ENCODE results near the gene MASTL.
A peak's percentile ranks its signal among the peaks of the same experiment; 100 is the strongest.
"Not testable (repeated sequence)": the region's sequence is repeated elsewhere in the genome, so short reads cannot be mapped to it uniquely, and the experiment has no call there.

The MASTL gene

GRCh38 chr10:27155066-27155754 lies at the start of gene MASTL:
TSS of gene MASTL (plus strand) at chr10:27155352. CDS start at chr10:27155427, 75 bp downstream.
- H3K27ac Mint-ChIP-seq: peak within 1 kb of the TSS; percentile 100

GRCh38 chr10:27108165-27108564 lies 47.0 kb upstream of the MASTL start:
- peaks cover 17% of the 10 kb centered on the region for H3K4me1 Mint-ChIP-seq (ENCODE audit: low read depth)
- H3K27me3 Mint-ChIP-seq (ENCODE audit: low read depth): no peaks in the 10 kb centered on the region
- no peak overlapping the region for H3K4me3 Mint-ChIP-seq
- peaks cover 40% of the 10 kb centered on the region for H3K36me3 Mint-ChIP-seq (ENCODE audit: low read depth)
- no peaks in the 10 kb centered on the region for H3K9me3 Mint-ChIP-seq
- no peak overlapping the region for H3K27ac Mint-ChIP-seq

More at GRCh38 chr10:27155066-27155754, at the start of gene MASTL:
- H3K36me3 Mint-ChIP-seq (ENCODE audit: low read depth): peaks cover 37% of the 10 kb centered on the region
- peaks cover 37% of the 10 kb centered on the region for H3K4me1 Mint-ChIP-seq (ENCODE audit: low read depth)
- peak within 1 kb of the TSS; percentile 98 for H3K4me3 Mint-ChIP-seq
- H3K9me3 Mint-ChIP-seq: no peaks in the 10 kb centered on the region
- no peaks in the 10 kb centered on the region for H3K27me3 Mint-ChIP-seq (ENCODE audit: low read depth)

- H3K27ac Mint-ChIP-seq: no peak overlapping the region
- no peak overlapping the region for H3K4me3 Mint-ChIP-seq
- no peaks in the 10 kb centered on the region for H3K27me3 Mint-ChIP-seq (ENCODE audit: low read depth)
- peaks cover 9% of the 10 kb centered on the region for H3K4me1 Mint-ChIP-seq (ENCODE audit: low read depth)
- peaks cover 46% of the 10 kb centered on the region for H3K36me3 Mint-ChIP-seq (ENCODE audit: low read depth)
- no peaks in the 10 kb centered on the region for H3K9me3 Mint-ChIP-seq
Measured at GRCh38 chr10:27134371-27134770, 20.8 kb upstream of the MASTL start.

- Mint-ChIP-seq H3K4me1 (ENCODE audit: low read depth) (peaks cover 2% of the 10 kb centered on the region), H3K36me3 (ENCODE audit: low read depth) (peaks cover 33% of the 10 kb centered on the region), H3K27ac (no peak overlapping the region)
Measured at GRCh38 chr10:27138277-27138676, 16.9 kb upstream of the MASTL start.

GRCh38 chr10:27143686-27144085 lies 11.5 kb upstream of the MASTL start:
- Mint-ChIP-seq H3K4me1 (ENCODE audit: low read depth) (peaks cover 22% of the 10 kb centered on the region), H3K4me3 (no peak overlapping the region), H3K27me3 (ENCODE audit: low read depth) (no peaks in the 10 kb centered on the region), H3K36me3 (ENCODE audit: low read depth) (peaks cover 41% of the 10 kb centered on the region), H3K9me3 (no peaks in the 10 kb centered on the region), H3K27ac (no peak overlapping the region)

More at GRCh38 chr10:27138277-27138676, 16.9 kb upstream of the MASTL start:
- Mint-ChIP-seq H3K4me3 (no peak overlapping the region), H3K9me3 (no peaks in the 10 kb centered on the region), H3K27me3 (ENCODE audit: low read depth) (no peaks in the 10 kb centered on the region)

- H3K4me3 Mint-ChIP-seq: no peak overlapping the region
- no peak overlapping the region for H3K27ac Mint-ChIP-seq
- no peaks in the 10 kb centered on the region for H3K9me3 Mint-ChIP-seq
- H3K27me3 Mint-ChIP-seq (ENCODE audit: low read depth): no peaks in the 10 kb centered on the region
- peaks cover 41% of the 10 kb centered on the region for H3K36me3 Mint-ChIP-seq (ENCODE audit: low read depth)
- peaks cover 32% of the 10 kb centered on the region for H3K4me1 Mint-ChIP-seq (ENCODE audit: low read depth)
Measured at GRCh38 chr10:27145937-27146336, 9.2 kb upstream of the MASTL start.

GRCh38 chr10:27147701-27148100 lies 7.5 kb upstream of the MASTL start:
- H3K9me3 Mint-ChIP-seq: no peaks in the 10 kb centered on the region
- H3K27me3 Mint-ChIP-seq (ENCODE audit: low read depth): no peaks in the 10 kb centered on the region
- H3K4me1 Mint-ChIP-seq (ENCODE audit: low read depth): peaks cover 43% of the 10 kb centered on the region
- peak overlapping the region; percentile 17 for H3K27ac Mint-ChIP-seq
- H3K4me3 Mint-ChIP-seq: no peak overlapping the region
- H3K36me3 Mint-ChIP-seq (ENCODE audit: low read depth): peaks cover 39% of the 10 kb centered on the region

- H3K4me3 Mint-ChIP-seq: no peak overlapping the region
- peaks cover 41% of the 10 kb centered on the region for H3K36me3 Mint-ChIP-seq (ENCODE audit: low read depth)
- H3K4me1 Mint-ChIP-seq (ENCODE audit: low read depth): peaks cover 44% of the 10 kb centered on the region
- no peaks in the 10 kb centered on the region for H3K9me3 Mint-ChIP-seq
- no peaks in the 10 kb centered on the region for H3K27me3 Mint-ChIP-seq (ENCODE audit: low read depth)
- peak overlapping the region; percentile 22 for H3K27ac Mint-ChIP-seq
Measured at GRCh38 chr10:27150261-27150660, 4.9 kb upstream of the MASTL start.

- Mint-ChIP-seq H3K9me3 (no peaks in the 10 kb centered on the region), H3K27ac (peak overlapping the region; percentile 100), H3K36me3 (ENCODE audit: low read depth) (peaks cover 31% of the 10 kb centered on the region), H3K4me1 (ENCODE audit: low read depth) (peaks cover 40% of the 10 kb centered on the region), H3K4me3 (peak overlapping the region; percentile 98), H3K27me3 (ENCODE audit: low read depth) (no peaks in the 10 kb centered on the region)
Measured at GRCh38 chr10:27152687-27153086, 2.5 kb upstream of the MASTL start.

GRCh38 chr10:27153329-27153728 lies 1.8 kb upstream of the MASTL start:
- Mint-ChIP-seq H3K4me3 (peak overlapping the region; percentile 98), H3K36me3 (ENCODE audit: low read depth) (peaks cover 34% of the 10 kb centered on the region), H3K27ac (peak overlapping the region; percentile 100), H3K9me3 (no peaks in the 10 kb centered on the region), H3K4me1 (ENCODE audit: low read depth) (peaks cover 40% of the 10 kb centered on the region), H3K27me3 (ENCODE audit: low read depth) (no peaks in the 10 kb centered on the region)

GRCh38 chr10:27153845-27154193 lies 1.3 kb upstream of the MASTL start:
- Mint-ChIP-seq H3K9me3 (no peaks in the 10 kb centered on the region), H3K27me3 (ENCODE audit: low read depth) (no peaks in the 10 kb centered on the region), H3K4me1 (ENCODE audit: low read depth) (peaks cover 41% of the 10 kb centered on the region), H3K27ac (peak overlapping the region; percentile 100), H3K4me3 (peak overlapping the region; percentile 98), H3K36me3 (ENCODE audit: low read depth) (peaks cover 35% of the 10 kb centered on the region)

- not testable (repeated sequence) for H3K27me3 Mint-ChIP-seq (ENCODE audit: low read depth); H3K9me3 Mint-ChIP-seq
- Mint-ChIP-seq H3K27ac (peak overlapping the region; percentile 100), H3K4me3 (peak overlapping the region; percentile 98), H3K4me1 (ENCODE audit: low read depth) (peaks cover 30% of the 10 kb centered on the region), H3K36me3 (ENCODE audit: low read depth) (peaks cover 37% of the 10 kb centered on the region)
Measured at GRCh38 chr10:27156566-27156965, 1.4 kb downstream of the MASTL start.

- Mint-ChIP-seq H3K4me3 (peak overlapping the region; percentile 98), H3K9me3 (no peaks in the 10 kb centered on the region), H3K27me3 (ENCODE audit: low read depth) (no peaks in the 10 kb centered on the region), H3K4me1 (ENCODE audit: low read depth) (peaks cover 27% of the 10 kb centered on the region), H3K27ac (peak overlapping the region; percentile 100), H3K36me3 (ENCODE audit: low read depth) (peaks cover 39% of the 10 kb centered on the region)
Measured at GRCh38 chr10:27157150-27157549, 2.0 kb downstream of the MASTL start.

GRCh38 chr10:27158421-27158820 lies 3.3 kb downstream of the MASTL start:
- Mint-ChIP-seq H3K4me3 (peak overlapping the region; percentile 38), H3K9me3 (no peaks in the 10 kb centered on the region), H3K4me1 (ENCODE audit: low read depth) (peaks cover 17% of the 10 kb centered on the region), H3K27me3 (ENCODE audit: low read depth) (no peaks in the 10 kb centered on the region), H3K36me3 (ENCODE audit: low read depth) (peaks cover 38% of the 10 kb centered on the region), H3K27ac (no peak overlapping the region)

- Mint-ChIP-seq H3K27ac (no peak overlapping the region), H3K27me3 (ENCODE audit: low read depth) (no peaks in the 10 kb centered on the region), H3K36me3 (ENCODE audit: low read depth) (peaks cover 33% of the 10 kb centered on the region), H3K4me1 (ENCODE audit: low read depth) (peaks cover 3% of the 10 kb centered on the region), H3K9me3 (no peaks in the 10 kb centered on the region), H3K4me3 (no peak overlapping the region)
Measured at GRCh38 chr10:27169849-27170248, 14.7 kb downstream of the MASTL start.
